Raji (cell line): ENCODE data around the gene MGLL.

Experiments used
- POLR2A ChIP-seq: IDR thresholded peaks from 2 replicates; pipeline ENCODE4 v1.6.1; 2011; ENCODE audit warnings: low read depth, low read length, control low read depth; ENCODE audit not compliant: insufficient read depth

The MGLL gene

GRCh38 chr3:127754411-127755304 is 67.7 kb downstream of the MGLL start:
- TF ChIP-seq POLR2A = no peak

GRCh38 chr3:127753898-127754410 is 68.4 kb downstream of the MGLL start:
- TF ChIP-seq POLR2A = no peak

DNA sequence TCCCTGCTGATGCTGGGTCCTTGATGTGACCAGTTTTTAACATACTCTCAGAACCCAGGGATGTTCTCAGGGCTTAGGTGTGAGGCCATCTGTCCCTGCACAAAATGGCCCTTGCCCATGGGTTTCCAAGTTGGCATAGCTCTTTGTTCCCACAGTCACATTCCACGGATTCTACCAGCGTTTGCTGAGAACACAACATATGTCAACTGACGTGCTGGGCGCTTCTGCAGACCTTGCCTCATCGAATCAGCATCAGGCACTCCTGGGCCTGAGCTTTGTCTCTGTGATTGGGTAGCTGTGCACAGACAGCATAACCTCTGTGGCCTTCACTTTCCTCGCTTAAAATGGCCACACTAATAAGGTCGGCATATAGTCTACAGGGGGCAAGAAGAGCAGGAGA is 69.0 kb downstream of the MGLL start:
- no peak for TF ChIP-seq POLR2A

DNA sequence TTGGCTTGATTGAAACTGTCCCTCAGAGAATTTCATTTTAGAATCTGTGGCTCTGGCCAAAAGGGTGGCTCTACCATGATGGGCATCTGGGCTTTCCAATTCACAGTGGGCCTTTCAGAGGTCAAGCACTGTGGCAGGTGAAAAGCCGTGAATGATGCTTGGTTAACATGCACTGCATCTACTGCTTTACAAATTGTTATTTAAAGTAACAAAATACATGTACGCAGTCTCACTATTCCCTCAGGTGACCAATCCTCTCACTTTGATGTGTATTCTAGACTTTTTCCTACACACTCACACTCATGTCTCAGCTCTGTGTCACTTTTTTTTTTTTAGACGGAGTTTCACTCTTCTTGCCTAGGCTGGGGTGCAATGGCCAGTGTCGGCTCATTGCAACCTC is 70.5 kb downstream of the MGLL start:
- TF ChIP-seq POLR2A = no peak

DNA sequence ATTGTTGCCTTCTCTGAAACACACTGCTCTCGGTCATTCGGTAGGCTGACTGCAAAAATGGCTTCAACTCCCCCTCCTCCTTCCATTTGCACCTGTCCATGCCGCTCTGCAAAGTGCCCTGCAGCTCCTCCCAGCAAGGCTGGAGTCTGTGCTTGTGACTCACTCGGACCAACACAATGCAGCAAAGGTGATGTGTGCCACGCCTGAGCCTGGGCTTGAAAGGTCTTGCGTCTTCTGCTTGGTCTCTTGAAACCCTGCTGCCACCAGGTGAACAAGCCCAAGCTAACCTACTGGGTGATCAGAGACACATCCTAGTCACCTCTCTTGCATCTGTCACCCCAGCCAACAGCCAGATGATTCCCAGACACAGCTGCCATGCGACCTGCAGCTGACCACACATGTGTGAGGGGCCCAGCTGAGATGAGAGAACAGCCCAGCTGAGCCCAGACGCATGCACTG is 71.1 kb downstream of the MGLL start:
- TF ChIP-seq POLR2A = no peak

DNA sequence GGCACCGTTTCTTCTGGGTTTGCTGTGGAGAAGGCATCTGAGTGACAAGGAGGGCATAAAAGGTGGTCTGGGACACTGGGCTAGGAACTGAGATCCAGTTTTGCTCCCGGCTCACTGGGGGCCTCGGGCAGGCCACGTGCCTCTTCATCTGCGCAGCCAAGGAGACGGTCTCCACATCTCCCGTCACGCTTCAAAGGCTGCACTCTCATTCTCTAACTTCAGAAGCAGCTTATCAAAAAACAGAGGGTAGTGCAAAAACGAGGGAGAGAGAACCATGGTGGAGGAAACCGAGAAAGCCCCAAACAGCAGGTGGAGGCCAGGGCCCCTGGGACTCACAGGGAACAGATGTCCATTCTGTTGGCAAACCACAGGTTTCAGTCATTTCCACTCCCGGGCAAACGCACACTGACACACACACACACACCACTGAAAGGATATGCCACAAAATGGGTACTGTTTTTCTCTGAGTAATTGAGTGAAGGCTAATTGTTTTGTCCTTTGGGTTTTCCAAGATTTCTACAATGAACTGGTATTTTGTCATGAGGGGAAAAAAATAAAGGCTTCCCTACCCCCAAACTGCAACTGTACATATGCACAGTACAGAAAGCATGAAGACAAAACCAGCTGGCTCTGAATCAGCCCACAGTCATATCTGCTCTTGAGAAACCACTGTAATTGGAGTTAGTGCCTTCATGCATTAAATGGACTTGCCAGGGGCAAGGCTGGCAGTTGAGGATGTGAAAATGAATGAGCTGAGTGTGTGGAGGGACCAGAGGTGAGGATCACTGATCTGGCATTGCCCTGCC is 71.9 kb downstream of the MGLL start:
- TF ChIP-seq POLR2A = no peak

- no peak for TF ChIP-seq POLR2A
Observed at GRCh38 chr3:127749787-127750225, 72.5 kb downstream of the MGLL start.

GRCh38 chr3:127749361-127749760 is 73.0 kb downstream of the MGLL start:
- no peak for TF ChIP-seq POLR2A

DNA sequence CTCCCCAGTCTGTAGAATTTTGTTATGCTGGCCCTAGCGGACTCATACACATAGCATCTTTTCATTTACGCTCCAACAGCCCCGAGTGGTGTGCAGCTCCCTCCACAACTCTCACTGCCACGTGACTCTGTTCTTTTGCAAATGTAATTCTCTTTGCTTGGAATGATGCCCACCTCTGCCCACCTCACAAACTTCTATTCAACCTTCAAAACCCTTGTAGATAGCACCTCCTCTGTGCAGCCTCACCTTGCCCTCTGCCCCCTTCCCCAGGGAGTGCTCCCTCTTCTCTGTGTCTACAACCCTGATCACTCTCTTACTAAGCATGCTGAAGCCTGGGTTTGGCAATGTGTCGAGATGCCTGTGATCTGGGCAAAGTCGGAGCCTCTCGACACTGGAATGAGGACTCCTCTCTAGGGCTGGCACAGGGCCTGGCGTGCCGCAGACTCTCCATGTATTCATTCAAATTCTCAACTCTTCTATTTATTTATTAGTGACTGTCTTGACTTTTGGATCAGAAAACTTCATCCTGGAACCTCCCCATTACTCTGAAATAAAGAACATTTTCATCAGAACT is 73.5 kb downstream of the MGLL start:
- no peak for TF ChIP-seq POLR2A

DNA sequence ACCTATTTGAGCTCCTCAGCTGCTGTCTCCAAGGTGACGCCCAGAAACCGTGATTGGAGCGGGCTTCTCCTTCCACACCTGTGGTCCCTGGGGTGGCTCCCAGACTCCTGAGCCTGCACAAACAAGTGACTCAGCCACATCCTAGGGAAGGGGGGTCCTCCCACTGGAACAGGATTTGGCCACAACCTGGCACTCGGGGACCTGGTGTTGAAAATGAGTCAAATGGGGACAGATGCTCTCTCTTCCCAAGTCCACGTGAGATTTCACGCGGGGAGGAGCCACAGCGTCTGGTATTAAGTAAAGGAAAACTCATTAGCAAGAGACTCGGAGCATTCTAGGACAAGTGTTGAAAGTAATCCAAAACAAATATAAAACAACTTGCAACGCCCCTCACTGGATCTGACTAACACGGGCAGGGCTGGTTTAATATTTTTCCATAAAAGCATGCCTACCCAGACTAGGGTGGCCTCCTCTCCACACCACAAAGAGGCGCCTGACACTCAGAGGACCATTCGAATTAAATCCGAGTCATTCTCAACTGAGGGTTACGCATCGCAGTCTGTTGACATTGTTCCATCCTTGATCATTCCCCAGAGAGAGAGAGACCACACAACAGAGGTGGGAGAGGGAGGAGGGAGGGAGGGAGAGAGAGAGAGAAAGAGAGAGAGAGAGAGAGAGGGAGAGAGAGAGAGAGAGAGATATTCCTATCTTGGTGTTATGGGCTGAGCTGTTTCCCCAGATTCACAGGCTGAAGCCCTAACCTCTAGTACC is 74.4 kb downstream of the MGLL start:
- TF ChIP-seq POLR2A = no peak

- no peak for TF ChIP-seq POLR2A
Observed at GRCh38 chr3:127747066-127747465, 75.2 kb downstream of the MGLL start.

DNA sequence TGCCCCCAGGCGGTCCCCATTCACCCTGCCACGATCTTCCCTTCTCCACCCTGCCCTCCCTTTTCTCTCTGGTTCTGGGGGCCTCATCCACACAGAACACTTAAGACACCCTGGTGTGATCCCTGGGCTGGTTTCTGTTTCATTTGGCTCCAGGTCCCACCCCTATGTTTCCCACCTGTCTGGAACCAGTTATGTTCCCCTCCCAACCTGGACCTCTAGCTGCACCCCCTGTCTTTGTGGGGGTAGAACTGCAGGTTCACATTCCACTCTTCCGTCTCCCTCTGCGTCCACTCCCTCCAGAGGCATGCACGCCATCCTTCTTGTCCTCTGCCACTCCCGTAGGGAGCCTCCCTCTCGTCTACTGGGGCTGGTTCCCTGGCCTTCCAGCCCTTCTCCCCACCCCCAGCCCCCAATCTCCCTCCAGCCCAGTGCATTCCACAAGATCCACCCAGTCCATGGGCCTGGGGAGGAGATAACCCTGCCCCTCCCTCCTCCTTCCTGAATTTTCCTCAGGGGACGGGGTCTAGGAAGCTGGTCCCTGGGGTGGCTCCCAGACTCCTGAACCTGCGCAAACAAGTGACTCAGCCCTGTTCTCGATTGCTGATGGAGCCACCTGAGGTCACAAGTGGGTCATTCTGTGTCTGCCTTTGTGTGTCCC is 75.8 kb downstream of the MGLL start:
- TF ChIP-seq POLR2A = no peak

GRCh38 chr3:127745656-127746399 is 76.5 kb downstream of the MGLL start:
- no peak for TF ChIP-seq POLR2A
